PC-9 (cell line): ENCODE measurements around the gene SNUPN. TPM values are rescaled to one million over a fixed set of nuclear protein-coding genes. Genes with fewer than 3 reads are reported as not detected.

ENCODE experiments used
- BruUV-seq: library from RNA; stranded (reverse); fragments of 400-500 nt; replicated peaks from 2 replicates; lab custom pipeline; 2021; lab: Mats Ljungman, UMichigan
- CTCF ChIA-PET: fragments of 300-600 bp; sonication (Branson Sonifier 250); formaldehyde crosslinking; loops from one replicate; lab custom pipeline; 2022; ENCODE audit warnings: antibody characterized with exemption; lab: Charles Lee
- POLR2A ChIA-PET: fragments of 300-600 bp; sonication (Branson Sonifier 250); formaldehyde crosslinking; loops from one replicate; lab custom pipeline; 2022; ENCODE audit warnings: antibody characterized with exemption; ENCODE audit not compliant: unreplicated experiment; lab: Charles Lee
- DNase-seq, 2 experiments: peaks; one replicate each; pipeline versions ENCODE4 v3.0.0 to v3.0.0-alpha.2; 2015 to 2022; ENCODE audit warnings: mixed read lengths in 1 of 2
- H2AFZ ChIP-seq: fragments of 200-600 bp; sonication (generic); 2 replicates; pipeline ENCODE4 v1.8.1; 2017; ENCODE audit warnings: antibody characterized with exemption
- H3F3A ChIP-seq: fragments of 200-600 bp; sonication (generic); 2 replicates; pipeline ENCODE4 v1.8.1; 2017; ENCODE audit warnings: antibody characterized with exemption, mild to moderate bottlenecking, low read depth; ENCODE audit not compliant: insufficient read depth
- H3K27ac ChIP-seq: fragments of 200-600 bp; sonication (generic); 2 replicates; pipeline ENCODE4 v1.6.1; 2016; ENCODE audit warnings: mixed run types
- H3K27me3 ChIP-seq: fragments of 200-600 bp; sonication (generic); 2 replicates; pipeline ENCODE4 v1.6.1; 2016; ENCODE audit warnings: low read depth, mixed run types; ENCODE audit not compliant: insufficient read depth
- H3K36me3 ChIP-seq: fragments of 200-600 bp; sonication (generic); 2 replicates; pipeline ENCODE4 v1.6.1; 2016; ENCODE audit warnings: low read depth, mixed run types
- H3K4me1 ChIP-seq: fragments of 200-600 bp; sonication (generic); replicated peaks from 2 replicates; pipeline ENCODE4 v1.6.1; 2016; ENCODE audit warnings: mixed run types; ENCODE audit not compliant: insufficient read depth
- H3K4me2 ChIP-seq: fragments of 200-600 bp; sonication (generic); 2 replicates; pipeline ENCODE4 v1.6.1; 2017; ENCODE audit warnings: mixed run types
- H3K4me3 ChIP-seq: fragments of 200-600 bp; sonication (generic); 2 replicates; pipeline ENCODE4 v1.6.1; 2016; ENCODE audit warnings: mixed run types
- H3K79me2 ChIP-seq: fragments of 200-600 bp; sonication (generic); 2 replicates; pipeline ENCODE4 v1.6.1; 2017; ENCODE audit warnings: low read depth, mixed run types
- H3K9me2 ChIP-seq: fragments of 200-600 bp; sonication (generic); 2 replicates; pipeline ENCODE4 v1.8.1; 2017; ENCODE audit warnings: mild to moderate bottlenecking; ENCODE audit not compliant: insufficient read depth
- H3K9me3 ChIP-seq: fragments of 200-600 bp; sonication (generic); 2 replicates; pipeline ENCODE4 v1.8.1; 2016; ENCODE audit warnings: low read depth; ENCODE audit not compliant: insufficient read depth
- H4K20me1 ChIP-seq: fragments of 200-600 bp; sonication (generic); 2 replicates; pipeline ENCODE4 v1.8.1; 2017; ENCODE audit not compliant: insufficient read depth
- EZH2 ChIP-seq: fragments of 200-600 bp; sonication (generic); IDR thresholded peaks from 2 replicates; pipeline ENCODE4 v1.8.0; 2017; ENCODE audit warnings: antibody characterized with exemption, low read depth
- intact Hi-C: fragments of 100-400 bp; cut with micrococcal nuclease; formaldehyde crosslinking; loops from one replicate; pipeline ENCODE4 v1.10.0; 2022; ENCODE audit not compliant: unreplicated experiment
- total RNA-seq: library from RNA; stranded (reverse); gene quantifications from 2 replicates; pipeline ENCODE4 v1.2.3, GENCODE V29; 2021
- TF ChIP-seq, protein P1 (sequence below): fragments of 200-600 bp; sonication (generic); conservative IDR thresholded peaks from 2 replicates; pipeline ENCODE4 v1.6.1; 2017; ENCODE audit warnings: mixed run types, antibody characterized with exemption, mild to moderate bottlenecking, moderate library complexity

The SNUPN gene
- total RNA-seq, 1 experiment from 2014 or later = 40.0 TPM

DNA sequence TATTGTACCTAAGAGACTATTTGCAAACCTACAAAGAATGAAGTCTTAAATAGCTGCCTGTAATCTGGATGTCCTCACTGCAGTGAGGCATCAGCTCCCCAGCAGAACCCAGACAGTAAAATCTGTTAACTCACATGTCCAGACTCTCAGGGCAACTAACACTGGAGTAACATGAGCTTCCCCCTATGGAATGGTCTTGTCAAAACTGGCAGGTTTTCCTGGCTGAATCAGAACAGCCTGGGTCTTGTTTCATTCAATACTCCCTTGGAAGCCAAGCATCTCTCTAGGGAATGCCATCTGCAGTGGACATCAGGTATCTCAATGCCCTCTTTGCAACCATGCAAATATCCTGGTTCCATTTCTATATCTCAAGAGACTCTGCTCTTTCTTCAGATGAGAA lies 70.8 kb downstream of the SNUPN start:
- CTCF ChIA-PET = no interaction called here
- no TSS peak for BruUV-seq
- TF ChIP-seq, protein P1, sequence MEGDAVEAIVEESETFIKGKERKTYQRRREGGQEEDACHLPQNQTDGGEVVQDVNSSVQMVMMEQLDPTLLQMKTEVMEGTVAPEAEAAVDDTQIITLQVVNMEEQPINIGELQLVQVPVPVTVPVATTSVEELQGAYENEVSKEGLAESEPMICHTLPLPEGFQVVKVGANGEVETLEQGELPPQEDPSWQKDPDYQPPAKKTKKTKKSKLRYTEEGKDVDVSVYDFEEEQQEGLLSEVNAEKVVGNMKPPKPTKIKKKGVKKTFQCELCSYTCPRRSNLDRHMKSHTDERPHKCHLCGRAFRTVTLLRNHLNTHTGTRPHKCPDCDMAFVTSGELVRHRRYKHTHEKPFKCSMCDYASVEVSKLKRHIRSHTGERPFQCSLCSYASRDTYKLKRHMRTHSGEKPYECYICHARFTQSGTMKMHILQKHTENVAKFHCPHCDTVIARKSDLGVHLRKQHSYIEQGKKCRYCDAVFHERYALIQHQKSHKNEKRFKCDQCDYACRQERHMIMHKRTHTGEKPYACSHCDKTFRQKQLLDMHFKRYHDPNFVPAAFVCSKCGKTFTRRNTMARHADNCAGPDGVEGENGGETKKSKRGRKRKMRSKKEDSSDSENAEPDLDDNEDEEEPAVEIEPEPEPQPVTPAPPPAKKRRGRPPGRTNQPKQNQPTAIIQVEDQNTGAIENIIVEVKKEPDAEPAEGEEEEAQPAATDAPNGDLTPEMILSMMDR = no peak
- no peaks in the 10 kb centered on the region for H3F3A ChIP-seq
- H3K9me3 ChIP-seq = no peaks in the 10 kb centered on the region
- peaks cover 5% of the 10 kb centered on the region; the same call in 1 of the 2 replicates for H3K79me2 ChIP-seq
- H3K4me2 ChIP-seq = no peak overlapping the region
- intact Hi-C loops = no loop called here
- no peaks in the 10 kb centered on the region for H3K27me3 ChIP-seq
- DNase-seq = no peak
- no peaks in the 10 kb centered on the region for H3K4me1 ChIP-seq
- POLR2A ChIA-PET = no interaction called here
- no peaks in the 10 kb centered on the region for H4K20me1 ChIP-seq
- no peak overlapping the region for H3K4me3 ChIP-seq
- no peaks in the 10 kb centered on the region for H3K9me2 ChIP-seq
- H3K36me3 ChIP-seq = no peaks in the 10 kb centered on the region
- H2AFZ ChIP-seq = no peak overlapping the region
- no peak overlapping the region for H3K27ac ChIP-seq

- no TSS peak for BruUV-seq
- ChIA-PET CTCF (no interaction called here), POLR2A (no interaction called here)
- no peaks in the 10 kb centered on the region for H3K4me1 ChIP-seq
- H3F3A ChIP-seq = no peaks in the 10 kb centered on the region
- no peaks in the 10 kb centered on the region for H3K9me2 ChIP-seq
- TF ChIP-seq EZH2 = no peak
- TF ChIP-seq, protein P1 = no peak
- H3K4me2 ChIP-seq = no peak overlapping the region
- no peak for DNase-seq
- H3K79me2 ChIP-seq = peaks cover 11% of the 10 kb centered on the region; the same call in 1 of the 2 replicates
- H3K27me3 ChIP-seq = no peaks in the 10 kb centered on the region
- no peaks in the 10 kb centered on the region for H3K9me3 ChIP-seq
- H3K36me3 ChIP-seq = no peaks in the 10 kb centered on the region
- intact Hi-C loops = no loop called here
- no peak overlapping the region for H3K4me3 ChIP-seq
- H3K27ac ChIP-seq = no peak overlapping the region
- no peaks in the 10 kb centered on the region for H4K20me1 ChIP-seq
- no peak overlapping the region for H2AFZ ChIP-seq
These were observed 71.9 kb downstream of the SNUPN start for GRCh38 chr15:75553659-75554058.

GRCh38 chr15:75551091-75551490 lies 74.4 kb downstream of the SNUPN start:
- peaks cover 11% of the 10 kb centered on the region; the same call in 1 of the 2 replicates for H3K79me2 ChIP-seq
- CTCF ChIA-PET = no interaction called here

More at GRCh38 chr15:75551091-75551490, 74.4 kb downstream of the SNUPN start:
- Histone ChIP-seq H3K9me2 (no peaks in the 10 kb centered on the region), H3K4me1 (no peaks in the 10 kb centered on the region), H3F3A (no peaks in the 10 kb centered on the region), H3K9me3 (no peaks in the 10 kb centered on the region), H2AFZ (no peak overlapping the region), H3K4me2 (no peak overlapping the region), H3K36me3 (no peaks in the 10 kb centered on the region), H4K20me1 (no peaks in the 10 kb centered on the region), H3K4me3 (no peak overlapping the region), H3K27me3 (no peaks in the 10 kb centered on the region), H3K27ac (no peak overlapping the region)
- no TSS peak for BruUV-seq
- no peak for TF ChIP-seq EZH2
- TF ChIP-seq, protein P1 = no peak
- DNase-seq = no peak
- intact Hi-C loops = no loop called here
- POLR2A ChIA-PET = no interaction called here

Other genes with a start within 250 kb of the SNUPN start
- 87.0 and 91.8 TPM in 2 replicates for gene SIN3A, start 174.0 kb downstream of the SNUPN start, total RNA-seq
- 22.4 and 24.1 TPM in 2 replicates for gene PTPN9, start 46.4 kb downstream of the SNUPN start, total RNA-seq
- gene IMP3, start 14.5 kb upstream of the SNUPN start, total RNA-seq = 45.4 and 53.0 TPM in 2 replicates
- 27.8 and 27.9 TPM in 2 replicates for gene SNX33, start 22.2 kb upstream of the SNUPN start, total RNA-seq
- 2.4 and 2.6 TPM in 2 replicates for gene CSPG4, start 87.1 kb upstream of the SNUPN start, total RNA-seq
- 15.6 and 20.0 TPM in 2 replicates for gene UBE2Q2, start 217.7 kb upstream of the SNUPN start, total RNA-seq